HCT116 (cell line): ENCODE results near the gene MCTP2.

Source experiments
- CEBPB ChIP-seq: IDR thresholded peaks from 2 replicates; pipeline ENCODE4 v1.6.1; 2012; ENCODE audit warnings: low read depth
- CTCF ChIP-seq, 3 experiments: fragments of 200-600 bp in 1 of 3; sonication (generic) in 1 of 3; IDR thresholded peaks in 2 of 3; conservative IDR thresholded peaks in 1 of 3; 2 replicates each; pipeline ENCODE4 v1.5.1; 2012 to 2017; ENCODE audit warnings: low read depth in 2 of 3, low read length in 2 of 3, antibody characterized with exemption in 1 of 3, borderline replicate concordance in 1 of 3, control low read depth in 1 of 3, mild to moderate bottlenecking in 1 of 3, mixed read lengths in 1 of 3, mixed run types in 1 of 3, moderate library complexity in 1 of 3; ENCODE audit not compliant: insufficient read depth in 1 of 3
- EGR1 ChIP-seq: IDR thresholded peaks from 2 replicates; pipeline ENCODE4 v1.6.1; 2012; ENCODE audit warnings: low read depth
- EZH2 ChIP-seq: fragments of 200-600 bp; sonication (generic); IDR thresholded peaks from 2 replicates; pipeline ENCODE4 v1.6.1; 2017; ENCODE audit warnings: antibody characterized with exemption, mixed run types
- EZH2phosphoT487 ChIP-seq: fragments of 200-600 bp; IDR thresholded peaks from 2 replicates; pipeline ENCODE4 v1.6.1; 2018; ENCODE audit warnings: antibody characterized with exemption, borderline replicate concordance
- POLR2A ChIP-seq: IDR thresholded peaks from 2 replicates; pipeline ENCODE4 v1.7.0; 2011; ENCODE audit warnings: borderline replicate concordance; ENCODE audit not compliant: insufficient read depth, insufficient read length; ENCODE audit errors: extremely low read depth
- POLR2AphosphoS5 ChIP-seq: IDR thresholded peaks from 2 replicates; pipeline ENCODE4 v1.6.1; 2011; ENCODE audit warnings: mild to moderate bottlenecking, low read depth, low read length, moderate library complexity
- REST ChIP-seq: IDR thresholded peaks from 2 replicates; pipeline ENCODE4 v1.6.1; 2012; ENCODE audit warnings: low read depth
- SRF ChIP-seq: IDR thresholded peaks from 2 replicates; pipeline ENCODE4 v1.6.1; 2012; ENCODE audit warnings: low read depth
- ZFX ChIP-seq: fragments of 450-650 bp; IDR thresholded peaks from 2 replicates; pipeline ENCODE4 v1.6.1; 2017
- TF ChIP-seq, protein P1 (sequence below): IDR thresholded peaks from 2 replicates; pipeline ENCODE4 v1.6.1; 2011; ENCODE audit warnings: mild to moderate bottlenecking, low read length, moderate library complexity; ENCODE audit not compliant: insufficient replicate concordance; ENCODE audit errors: extremely low read depth
- TF ChIP-seq, protein P2 (sequence below): IDR thresholded peaks from 2 replicates; pipeline ENCODE4 v1.6.1; 2012

GRCh38 chr15:94416820-94417219 lies 185.5 kb downstream of the MCTP2 start:
- no peak for TF ChIP-seq POLR2AphosphoS5
- no peak for TF ChIP-seq CTCF (IDR thresholded peaks at IDR 0.05 in 2 of 3, conservative IDR thresholded peaks at IDR 0.05 in 1 of 3; ENCODE audit: borderline replicate concordance in 1 of 3, insufficient read depth in 1 of 3, low read depth in 2 of 3, low read length in 2 of 3)
- TF ChIP-seq POLR2A, result no peak
- TF ChIP-seq, protein P1, sequence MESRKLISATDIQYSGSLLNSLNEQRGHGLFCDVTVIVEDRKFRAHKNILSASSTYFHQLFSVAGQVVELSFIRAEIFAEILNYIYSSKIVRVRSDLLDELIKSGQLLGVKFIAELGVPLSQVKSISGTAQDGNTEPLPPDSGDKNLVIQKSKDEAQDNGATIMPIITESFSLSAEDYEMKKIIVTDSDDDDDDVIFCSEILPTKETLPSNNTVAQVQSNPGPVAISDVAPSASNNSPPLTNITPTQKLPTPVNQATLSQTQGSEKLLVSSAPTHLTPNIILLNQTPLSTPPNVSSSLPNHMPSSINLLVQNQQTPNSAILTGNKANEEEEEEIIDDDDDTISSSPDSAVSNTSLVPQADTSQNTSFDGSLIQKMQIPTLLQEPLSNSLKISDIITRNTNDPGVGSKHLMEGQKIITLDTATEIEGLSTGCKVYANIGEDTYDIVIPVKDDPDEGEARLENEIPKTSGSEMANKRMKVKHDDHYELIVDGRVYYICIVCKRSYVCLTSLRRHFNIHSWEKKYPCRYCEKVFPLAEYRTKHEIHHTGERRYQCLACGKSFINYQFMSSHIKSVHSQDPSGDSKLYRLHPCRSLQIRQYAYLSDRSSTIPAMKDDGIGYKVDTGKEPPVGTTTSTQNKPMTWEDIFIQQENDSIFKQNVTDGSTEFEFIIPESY, result no peak
- no peak for TF ChIP-seq EZH2
- no peak for TF ChIP-seq EZH2phosphoT487
- no peak for TF ChIP-seq EGR1
- TF ChIP-seq, protein P2, sequence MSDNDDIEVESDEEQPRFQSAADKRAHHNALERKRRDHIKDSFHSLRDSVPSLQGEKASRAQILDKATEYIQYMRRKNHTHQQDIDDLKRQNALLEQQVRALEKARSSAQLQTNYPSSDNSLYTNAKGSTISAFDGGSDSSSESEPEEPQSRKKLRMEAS, result no peak
- TF ChIP-seq CEBPB, result no peak
- no peak for TF ChIP-seq ZFX
- no peak for TF ChIP-seq REST
- TF ChIP-seq SRF, result no peak
